IMR-90 (cell line): ENCODE data around the gene TMEM139. TPM values are rescaled to one million over a fixed set of nuclear protein-coding genes. Genes with fewer than 3 reads are reported as not detected.

ENCODE experiments used
- ATAC-seq: fragments of 200-7000 bp; cut with Tn5 transposase; 2 replicates; pipeline ENCODE4 v1.9.1; 2020; ENCODE audit warnings: low read depth, mild to moderate bottlenecking, moderate library complexity
- Bru-seq: library from RNA; stranded (reverse); fragments of 400-500 nt; gene quantifications from one replicate; lab custom pipeline; 2021; lab: Mats Ljungman, UMichigan
- BruChase-seq, 2 experiments: library from RNA; stranded (reverse); fragments of 400-500 nt; gene quantifications; one replicate each; lab custom pipeline; 2021; lab: Mats Ljungman, UMichigan
- BruUV-seq: library from RNA; stranded (reverse); fragments of 400-500 nt; replicated peaks from 2 replicates; lab custom pipeline; 2021; lab: Mats Ljungman, UMichigan
- CTCF ChIA-PET: fragments of 300-600 bp; formaldehyde crosslinking; extraction: SDS; loops from one replicate; lab custom pipeline; 2021; ENCODE audit warnings: antibody characterized with exemption; lab: Yijun Ruan, JAX
- POLR2A ChIA-PET: fragments of 300-600 bp; sonication (Branson Sonifier 250); formaldehyde crosslinking; loops from one replicate; lab custom pipeline; 2022; ENCODE audit warnings: antibody characterized with exemption; ENCODE audit not compliant: unreplicated experiment; lab: Charles Lee
- DNase-seq: peaks from one replicate; pipeline ENCODE4 v3.0.0; 2013
- H2AFZ ChIP-seq: replicated peaks from 2 replicates; pipeline ENCODE3; 2013; ENCODE audit warnings: low read length, mild to moderate bottlenecking; ENCODE audit not compliant: poor library complexity
- H2AK5ac ChIP-seq: 2 replicates; pipeline ENCODE4 v1.6.1; 2013; ENCODE audit warnings: low read depth, low read length, inconsistent platforms
- H2AK9ac ChIP-seq: replicated peaks from 2 replicates; pipeline ENCODE3; 2013; ENCODE audit warnings: mild to moderate bottlenecking, low read depth, low read length, moderate library complexity; ENCODE audit not compliant: poor library complexity
- H2BK120ac ChIP-seq: 2 replicates; pipeline ENCODE4 v1.6.1; 2013; ENCODE audit warnings: low read depth, low read length, inconsistent platforms
- H2BK15ac ChIP-seq: 3 replicates; pipeline ENCODE4 v1.6.1; 2013; ENCODE audit warnings: low read depth, low read length, inconsistent platforms
- H2BK20ac ChIP-seq: 2 replicates; pipeline ENCODE4 v1.6.1; 2013; ENCODE audit warnings: low read depth, mild to moderate bottlenecking, inconsistent platforms, low read length, moderate library complexity
- H2BK5ac ChIP-seq: 2 replicates; pipeline ENCODE4 v1.6.1; 2013; ENCODE audit warnings: mild to moderate bottlenecking, low read depth, low read length, inconsistent platforms; ENCODE audit not compliant: poor library complexity, severe bottlenecking
- H3K14ac ChIP-seq: replicated peaks from 2 replicates; pipeline ENCODE4 v1.6.1; 2013; ENCODE audit warnings: low read depth, low read length, inconsistent platforms
- H3K18ac ChIP-seq: 2 replicates; pipeline ENCODE4 v1.6.1; 2013; ENCODE audit warnings: low read depth, low read length, control low read depth
- H3K23ac ChIP-seq: 2 replicates; pipeline ENCODE4 v1.6.1; 2013; ENCODE audit warnings: low read depth, low read length, inconsistent platforms
- H3K27ac ChIP-seq: 2 replicates; pipeline ENCODE4 v1.5.1; 2013; ENCODE audit warnings: mild to moderate bottlenecking, control low read depth, low read length; ENCODE audit not compliant: insufficient read depth
- H3K27me3 ChIP-seq: 2 replicates; pipeline ENCODE4 v1.6.1; 2013; ENCODE audit warnings: low read length; ENCODE audit not compliant: control insufficient read depth, insufficient read depth
- H3K36me3 ChIP-seq: 2 replicates; pipeline ENCODE4 v1.6.1; 2013; ENCODE audit warnings: low read length, mixed read lengths; ENCODE audit not compliant: control insufficient read depth, insufficient read depth
- H3K4ac ChIP-seq: 2 replicates; pipeline ENCODE4 v1.6.1; 2013; ENCODE audit warnings: low read depth, low read length, inconsistent platforms
- H3K4me1 ChIP-seq: 2 replicates; pipeline ENCODE4 v1.6.1; 2013; ENCODE audit warnings: low read length, mixed read lengths; ENCODE audit not compliant: control insufficient read depth, insufficient read depth
- H3K4me2 ChIP-seq: 2 replicates; pipeline ENCODE4 v1.6.1; 2013; ENCODE audit warnings: low read depth, mild to moderate bottlenecking, control low read depth, low read length, moderate library complexity
- H3K4me3 ChIP-seq: 2 replicates; pipeline ENCODE4 v1.5.1; 2013; ENCODE audit warnings: low read depth, mild to moderate bottlenecking, control low read depth, low read length, moderate library complexity; ENCODE audit not compliant: insufficient read depth
- H3K56ac ChIP-seq: 2 replicates; pipeline ENCODE4 v1.6.1; 2013; ENCODE audit warnings: low read length, inconsistent platforms; ENCODE audit not compliant: insufficient read depth; ENCODE audit errors: extremely low read depth
- H3K79me1 ChIP-seq, 2 experiments: 2 replicates each; pipeline ENCODE4 v1.6.1; 2013; ENCODE audit warnings: low read length in 2 of 2, inconsistent platforms in 1 of 2, low read depth in 1 of 2
- H3K9ac ChIP-seq: 2 replicates; pipeline ENCODE4 v1.6.1; 2013; ENCODE audit warnings: low read depth, low read length, control low read depth
- H3K9me1 ChIP-seq: 2 replicates; pipeline ENCODE4 v1.6.1; 2013; ENCODE audit warnings: low read length, inconsistent platforms; ENCODE audit not compliant: insufficient read depth
- H3K9me3 ChIP-seq: 2 replicates; pipeline ENCODE4 v1.6.1; 2013; ENCODE audit warnings: low read length; ENCODE audit not compliant: control insufficient read depth, insufficient read depth
- H4K20me1 ChIP-seq: 2 replicates; pipeline ENCODE4 v1.6.1; 2013; ENCODE audit warnings: low read length, inconsistent platforms; ENCODE audit not compliant: insufficient read depth
- H4K5ac ChIP-seq: 2 replicates; pipeline ENCODE4 v1.6.1; 2013; ENCODE audit warnings: mild to moderate bottlenecking, low read depth, low read length, control low read depth
- H4K8ac ChIP-seq, 2 experiments: 2 replicates each; pipeline ENCODE4 v1.6.1; 2013; ENCODE audit warnings: low read depth in 2 of 2, low read length in 2 of 2, control low read depth in 1 of 2, inconsistent platforms in 1 of 2
- H4K91ac ChIP-seq: 2 replicates; pipeline ENCODE4 v1.6.1; 2013; ENCODE audit warnings: low read depth, low read length, inconsistent platforms; ENCODE audit not compliant: insufficient read depth
- BHLHE40 ChIP-seq: fragments of 150-350 bp; IDR thresholded peaks from 2 replicates; pipeline ENCODE4 v1.6.1; 2016; ENCODE audit warnings: mild to moderate bottlenecking, low read depth, low read length
- CEBPB ChIP-seq: IDR thresholded peaks from 2 replicates; pipeline ENCODE4 v1.6.1; 2012; ENCODE audit warnings: low read depth, low read length, improper control_type of control experiment
- CHD1 ChIP-seq: IDR thresholded peaks from 2 replicates; pipeline ENCODE4 v1.6.1; 2012; ENCODE audit warnings: low read depth, low read length, improper control_type of control experiment
- CTCF ChIP-seq: conservative IDR thresholded peaks from 2 replicates; pipeline ENCODE4 v1.5.1; 2012; ENCODE audit warnings: mild to moderate bottlenecking, low read depth, low read length, improper control_type of control experiment
- FOS ChIP-seq: fragments of 150-350 bp; IDR thresholded peaks from 2 replicates; pipeline ENCODE4 v1.6.1; 2016; ENCODE audit warnings: low read depth, low read length
- MAFK ChIP-seq: IDR thresholded peaks from 2 replicates; pipeline ENCODE4 v1.6.1; 2012; ENCODE audit warnings: low read depth, low read length, improper control_type of control experiment
- MAZ ChIP-seq: IDR thresholded peaks from 2 replicates; pipeline ENCODE4 v1.6.1; 2012; ENCODE audit warnings: low read depth, mild to moderate bottlenecking, low read length, improper control_type of control experiment, moderate library complexity, borderline replicate concordance
- MXI1 ChIP-seq: IDR thresholded peaks from 2 replicates; pipeline ENCODE4 v1.6.1; 2012; ENCODE audit warnings: low read depth, mild to moderate bottlenecking, low read length, moderate library complexity, borderline replicate concordance
- NFE2L2 ChIP-seq: fragments of 150-350 bp; IDR thresholded peaks from 2 replicates; pipeline ENCODE4 v1.6.1; 2016; ENCODE audit warnings: low read depth, mild to moderate bottlenecking, low read length
- POLR2A ChIP-seq: IDR thresholded peaks from 2 replicates; pipeline ENCODE4 v1.6.1; 2012; ENCODE audit warnings: mild to moderate bottlenecking, low read depth, low read length
- RAD21 ChIP-seq: IDR thresholded peaks from 2 replicates; pipeline ENCODE4 v1.6.1; 2012; ENCODE audit warnings: low read length, improper control_type of control experiment
- RCOR1 ChIP-seq: IDR thresholded peaks from 2 replicates; pipeline ENCODE4 v1.6.1; 2012; ENCODE audit warnings: mild to moderate bottlenecking, low read length, improper control_type of control experiment; ENCODE audit not compliant: insufficient replicate concordance
- SMC3 ChIP-seq: fragments of 150-350 bp; IDR thresholded peaks from 2 replicates; pipeline ENCODE4 v1.6.1; 2016; ENCODE audit warnings: low read depth, mild to moderate bottlenecking, antibody characterized with exemption, low read length, moderate library complexity
- USF2 ChIP-seq: fragments of 150-350 bp; IDR thresholded peaks from 2 replicates; pipeline ENCODE4 v1.6.1; 2017; ENCODE audit warnings: mild to moderate bottlenecking, antibody characterized with exemption, low read length, low read depth
- WGBS, 2 experiments: methylation state at CpG; one replicate each; pipeline versions ENCODE4 v1.1.5 to v1.1.7; 2013; ENCODE audit warnings: missing lambda C conversion rate in 2 of 2; ENCODE audit not compliant: insufficient read length in 1 of 2; ENCODE audit errors: extremely low coverage in 2 of 2; 5-methylcytosine and 5-hydroxymethylcytosine counted together
- dilution Hi-C: fragments of 300-500 bp; cut with HindIII; formaldehyde crosslinking; loops from one replicate; pipeline ENCODE4 v1.14.3; 2018; ENCODE audit warnings: low sequenced_read_pairs; ENCODE audit not compliant: unreplicated experiment
- in situ Hi-C: fragments of 300-500 bp; cut with MboI; formaldehyde crosslinking; loops from 3 replicates; pipeline ENCODE4 v1.14.3; 2019; ENCODE audit warnings: low sequenced_read_pairs, inconsistent platforms, mixed read lengths
- intact Hi-C: fragments of 100-400 bp; cut with micrococcal nuclease; formaldehyde crosslinking; loops from 2 replicates; pipeline ENCODE4 v1.10.0; 2022
- long read RNA-seq: library from polyadenylated mRNA; unstranded; transcript quantifications from one replicate; pipeline ENCODE4 v2.0.0, GENCODE V29; 2021; ENCODE audit not compliant: unreplicated experiment
- polyA plus RNA-seq, 3 experiments: library from polyadenylated mRNA; depleted of rRNA; stranded (reverse); fragments of >200 nt; gene quantifications; 2 replicates each; pipeline ENCODE4 v1.2.3, GENCODE V29; 2012; ENCODE audit warnings: low replicate concordance in 1 of 3
- total RNA-seq: library from RNA; depleted of rRNA; stranded (reverse); fragments of >200 nt; gene quantifications from 2 replicates; pipeline ENCODE4 v1.2.3, GENCODE V29; 2012; rRNA removed

The TMEM139 gene
- not detected in 2 replicates for total RNA-seq
- polyA plus RNA-seq (2012; rRNA removed), result 0.07 TPM in 1 of 2 replicates, not detected in the other
- polyA plus RNA-seq (2012; cell fraction: cytosol; rRNA removed), result 0.42 TPM in 1 of 2 replicates, not detected in the other
- polyA plus RNA-seq (2012; cell fraction: nucleus; rRNA removed; ENCODE audit: low replicate concordance), result 0.05 and 0.06 TPM in 2 replicates
- Bru-seq, nascent RNA, result percentile 16 among the genes with signal in this experiment
- BruChase-seq, experiment 1, labeled RNA remaining after a 6-hour chase, result percentile 35 among the genes with signal in this experiment
- percentile 26 among the genes with signal in this experiment for BruChase-seq, experiment 2, labeled RNA remaining after a 2-hour chase
- long read RNA-seq, result 0 reads

GRCh38 chr7:143284591-143285469 is at the start of gene TMEM139:
TMEM139 (plus strand) TSS chr7:143284958; CDS start chr7:143285958, 1,000 bp downstream.
- BruUV-seq, result no TSS peak
- H3K4ac ChIP-seq, result no peak within 1 kb of the TSS
- no peak within 1 kb of the TSS for H3K4me2 ChIP-seq
- H3K18ac ChIP-seq, result no peak within 1 kb of the TSS
- H2BK5ac ChIP-seq, result no peak within 1 kb of the TSS
- no peak within 1 kb of the TSS for H3K23ac ChIP-seq
- peaks cover 9% of the 10 kb centered on the region; the same call in 1 of the 2 replicates for H4K20me1 ChIP-seq
- peaks cover 0 to 13% of the 10 kb centered on the region in 2 experiments; a peak in 2 of 4 replicates for H3K79me1 ChIP-seq
- peak within 1 kb of the TSS; percentile 66 for H2AFZ ChIP-seq
- no peaks in the 10 kb centered on the region for H3K9me3 ChIP-seq
- ATAC-seq (no peak), DNase-seq (no peak)
- H4K8ac ChIP-seq, result no peak within 1 kb of the TSS
- H3K27ac ChIP-seq, result no peak within 1 kb of the TSS
- H3K56ac ChIP-seq, result no peak within 1 kb of the TSS
- H2BK20ac ChIP-seq, result no peak within 1 kb of the TSS
- in situ Hi-C loops, result no loop called here
- H3K36me3 ChIP-seq, result no peaks in the 10 kb centered on the region; the same call in 1 of the 2 replicates
- no peaks in the 10 kb centered on the region for H3K9me1 ChIP-seq
- 77% methylated on average over 4 of the region's 19 CpGs; no CpG with 5 or more reads in 1 of the 2 experiments for WGBS, 2 experiments
- POLR2A ChIA-PET, result no interaction called here
- no peak within 1 kb of the TSS for H2BK15ac ChIP-seq
- H3K27me3 ChIP-seq, result no peaks in the 10 kb centered on the region
- no peak within 1 kb of the TSS for H3K4me3 ChIP-seq
- H3K4me1 ChIP-seq, result peaks cover 3% of the 10 kb centered on the region; the same call in 1 of the 2 replicates
- intact Hi-C loops, result no loop called here
- no peak within 1 kb of the TSS for H3K9ac ChIP-seq
- peak within 1 kb of the TSS; percentile 48 for H2AK9ac ChIP-seq
- H4K5ac ChIP-seq, result no peak within 1 kb of the TSS
- H4K91ac ChIP-seq, result no peak within 1 kb of the TSS; the same call in 1 of the 2 replicates
- no peak within 1 kb of the TSS for H3K14ac ChIP-seq
- CTCF ChIA-PET, result interaction anchor here (0.7 kb wide), 1 partner anchor 14 kb away, joined by 3 read pairs; no protein-coding TSS in a partner anchor
- no peak within 1 kb of the TSS for H2BK120ac ChIP-seq
- H2AK5ac ChIP-seq, result no peak within 1 kb of the TSS
- dilution Hi-C loops, result no loop called here
- TF ChIP-seq MXI1 (no peak), SMC3 (no peak), MAFK (no peak), RAD21 (no peak), USF2 (no peak), POLR2A (no peak), BHLHE40 (no peak), NFE2L2 (no peak), CTCF (no peak), CEBPB (no peak), FOS (no peak), RCOR1 (no peak), MAZ (no peak), CHD1 (no peak)
